ENCODE data around the gene ASPN. TPM values are rescaled to one million over a fixed set of nuclear protein-coding genes. Genes with fewer than 3 reads are reported as not detected.
"Not testable (repeated sequence)": the region's sequence is repeated elsewhere in the genome, so short reads cannot be mapped to it uniquely, and the experiment has no call there.

The ASPN gene
- total and polyA plus RNA-seq, 2 experiments from 2014 or later, result 5.3 to 6.3 TPM

GRCh38 chr9:92424340-92424739 lies 58.0 kb downstream of the ASPN start, which contains the start of gene OMD:
Gene OMD, minus strand, starts transcription at chr9:92424471. Its CDS starts 6,913 bp downstream, at chr9:92417558.
- 0 to 3% methylated on average over 1 of the region's 1 CpG for whole genome bisulfite sequencing, 2 experiments (ENCODE audit: low coverage in 1 of 2, low lambda C conversion rate in 2 of 2, missing lambda C conversion rate in 2 of 2)
- TF ChIP-seq EZH2 (IDR thresholded peaks at IDR 0.05; ENCODE audit: insufficient read depth, poor library complexity, severe bottlenecking) (no peak), EZH2phosphoT487 (IDR thresholded peaks at IDR 0.05; ENCODE audit: insufficient read depth, low read depth) (no peak)
- Histone ChIP-seq H3K79me2 (ENCODE audit: insufficient read depth) (no peaks in the 10 kb centered on the region), H4K20me1 (ENCODE audit: insufficient read depth) (no peaks in the 10 kb centered on the region), H3K9me2 (ENCODE audit: insufficient read depth) (no peaks in the 10 kb centered on the region), H3K9ac (peak within 1 kb of the TSS; percentile 40), H3K4me1 (ENCODE audit: insufficient read depth) (peaks cover 38% of the 10 kb centered on the region), H3K27ac (peak within 1 kb of the TSS; percentile 46), H3K36me3 (ENCODE audit: low read depth) (no peaks in the 10 kb centered on the region), H3F3A (ENCODE audit: insufficient read depth) (peaks cover 14% of the 10 kb centered on the region), H2AFZ (peak within 1 kb of the TSS; percentile 76), H3K4me3 (peak within 1 kb of the TSS; percentile 34; the same call in 1 of the 2 replicates), H3K27me3 (replicated peaks; ENCODE audit: insufficient read depth) (no peaks in the 10 kb centered on the region), H3K9me3 (ENCODE audit: low read depth) (no peaks in the 10 kb centered on the region), H3K4me2 (ENCODE audit: unreplicated experiment) (peak within 1 kb of the TSS; percentile 60)
- in situ Hi-C loops (cut with MboI), result no loop called here
- peak; percentile 22 for DNase-seq

- no peaks in the 10 kb centered on the region for H3K9me2 ChIP-seq (ENCODE audit: insufficient read depth)
- H3F3A ChIP-seq (ENCODE audit: insufficient read depth), result peaks cover 14% of the 10 kb centered on the region
- H3K4me3 ChIP-seq, result no peak overlapping the region
- 63 to 74% methylated on average over 2 of the region's 2 CpGs for WGBS, 2 experiments (ENCODE audit: low coverage in 1 of 2, low lambda C conversion rate in 2 of 2, missing lambda C conversion rate in 2 of 2)
- H3K27me3 ChIP-seq (replicated peaks; ENCODE audit: insufficient read depth), result no peaks in the 10 kb centered on the region
- TF ChIP-seq EZH2 (IDR thresholded peaks at IDR 0.05; ENCODE audit: insufficient read depth, poor library complexity, severe bottlenecking) (no peak), EZH2phosphoT487 (IDR thresholded peaks at IDR 0.05; ENCODE audit: insufficient read depth, low read depth) (no peak)
- no peak overlapping the region for H3K27ac ChIP-seq
- in situ Hi-C loops (cut with MboI), result no loop called here
- DNase-seq, result no peak
- no peaks in the 10 kb centered on the region for H3K36me3 ChIP-seq (ENCODE audit: low read depth)
- peaks cover 38% of the 10 kb centered on the region for H3K4me1 ChIP-seq (ENCODE audit: insufficient read depth)
- no peaks in the 10 kb centered on the region for H3K9me3 ChIP-seq (ENCODE audit: low read depth)
- H2AFZ ChIP-seq, result no peak overlapping the region
- H3K4me2 ChIP-seq (ENCODE audit: unreplicated experiment), result peak overlapping the region; percentile 60
- H3K79me2 ChIP-seq (ENCODE audit: insufficient read depth), result no peaks in the 10 kb centered on the region
- no peak overlapping the region for H3K9ac ChIP-seq
- H4K20me1 ChIP-seq (ENCODE audit: insufficient read depth), result no peaks in the 10 kb centered on the region
Measured at GRCh38 chr9:92423612-92424011, 58.7 kb downstream of the ASPN start.

- no peak overlapping the region for H2AFZ ChIP-seq
- WGBS, 2 experiments (ENCODE audit: low coverage in 1 of 2, low lambda C conversion rate in 2 of 2, missing lambda C conversion rate in 2 of 2), result 54 to 65% methylated on average over 2 of the region's 2 CpGs
- no peaks in the 10 kb centered on the region for H3K36me3 ChIP-seq (ENCODE audit: low read depth)
- H3K9ac ChIP-seq, result no peak overlapping the region
- H3K4me3 ChIP-seq, result no peak overlapping the region
- H3K4me2 ChIP-seq (ENCODE audit: unreplicated experiment), result no peak overlapping the region
- no peaks in the 10 kb centered on the region for H3K79me2 ChIP-seq (ENCODE audit: insufficient read depth)
- no peak for DNase-seq
- peaks cover 38% of the 10 kb centered on the region for H3K4me1 ChIP-seq (ENCODE audit: insufficient read depth)
- in situ Hi-C loops (cut with MboI), result no loop called here
- no peaks in the 10 kb centered on the region for H3K9me3 ChIP-seq (ENCODE audit: low read depth)
- H4K20me1 ChIP-seq (ENCODE audit: insufficient read depth), result no peaks in the 10 kb centered on the region
- no peaks in the 10 kb centered on the region for H3K9me2 ChIP-seq (ENCODE audit: insufficient read depth)
- H3K27ac ChIP-seq, result no peak overlapping the region
- H3F3A ChIP-seq (ENCODE audit: insufficient read depth), result peaks cover 14% of the 10 kb centered on the region
- no peak for TF ChIP-seq EZH2phosphoT487 (IDR thresholded peaks at IDR 0.05; ENCODE audit: insufficient read depth, low read depth)
- TF ChIP-seq EZH2 (IDR thresholded peaks at IDR 0.05; ENCODE audit: insufficient read depth, poor library complexity, severe bottlenecking), result no peak
- no peaks in the 10 kb centered on the region for H3K27me3 ChIP-seq (replicated peaks; ENCODE audit: insufficient read depth)
Measured at GRCh38 chr9:92422611-92423338, 59.5 kb downstream of the ASPN start.

DNA sequence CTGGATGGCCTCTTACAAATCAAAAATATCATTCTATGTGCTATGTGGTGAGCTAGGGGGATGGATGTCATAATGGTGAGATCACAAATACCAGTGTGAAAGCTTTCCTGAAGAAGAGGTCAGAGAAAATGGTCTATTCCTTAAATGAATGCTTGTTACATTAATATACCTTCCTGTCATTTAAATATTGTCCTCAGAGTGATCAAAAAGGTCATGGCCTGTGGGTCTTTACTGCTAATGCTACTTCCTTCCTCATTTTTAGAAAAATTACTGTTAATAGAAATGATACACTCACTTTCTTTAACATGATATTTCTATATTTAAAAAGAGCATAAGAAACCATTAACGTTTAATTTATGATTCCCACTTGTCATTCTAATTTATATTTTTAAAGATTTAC lies 67.7 kb downstream of the ASPN start:
- no peak overlapping the region for H2AFZ ChIP-seq
- no peak overlapping the region for H3K4me3 ChIP-seq
- in situ Hi-C loops (cut with MboI), result no loop called here
- peaks cover 17% of the 10 kb centered on the region; the same call in 1 of the 2 replicates for H3F3A ChIP-seq (ENCODE audit: insufficient read depth)
- H3K9ac ChIP-seq, result no peak overlapping the region
- H3K4me2 ChIP-seq (ENCODE audit: unreplicated experiment), result no peak overlapping the region
- no peaks in the 10 kb centered on the region for H3K36me3 ChIP-seq (ENCODE audit: low read depth)
- H3K9me2 ChIP-seq (ENCODE audit: insufficient read depth), result no peaks in the 10 kb centered on the region
- H3K79me2 ChIP-seq (ENCODE audit: insufficient read depth), result no peaks in the 10 kb centered on the region
- TF ChIP-seq EZH2phosphoT487 (IDR thresholded peaks at IDR 0.05; ENCODE audit: insufficient read depth, low read depth) (no peak), EZH2 (IDR thresholded peaks at IDR 0.05; ENCODE audit: insufficient read depth, poor library complexity, severe bottlenecking) (no peak)
- WGBS, 2 experiments (ENCODE audit: low coverage in 1 of 2, low lambda C conversion rate in 2 of 2, missing lambda C conversion rate in 2 of 2), result 94 to 100% methylated on average over 1 of the region's 1 CpG
- peaks cover 12% of the 10 kb centered on the region for H3K4me1 ChIP-seq (ENCODE audit: insufficient read depth)
- no peaks in the 10 kb centered on the region for H3K9me3 ChIP-seq (ENCODE audit: low read depth)
- no peaks in the 10 kb centered on the region for H4K20me1 ChIP-seq (ENCODE audit: insufficient read depth)
- DNase-seq, result no peak
- H3K27ac ChIP-seq, result no peak overlapping the region
- H3K27me3 ChIP-seq (replicated peaks; ENCODE audit: insufficient read depth), result no peaks in the 10 kb centered on the region

DNA sequence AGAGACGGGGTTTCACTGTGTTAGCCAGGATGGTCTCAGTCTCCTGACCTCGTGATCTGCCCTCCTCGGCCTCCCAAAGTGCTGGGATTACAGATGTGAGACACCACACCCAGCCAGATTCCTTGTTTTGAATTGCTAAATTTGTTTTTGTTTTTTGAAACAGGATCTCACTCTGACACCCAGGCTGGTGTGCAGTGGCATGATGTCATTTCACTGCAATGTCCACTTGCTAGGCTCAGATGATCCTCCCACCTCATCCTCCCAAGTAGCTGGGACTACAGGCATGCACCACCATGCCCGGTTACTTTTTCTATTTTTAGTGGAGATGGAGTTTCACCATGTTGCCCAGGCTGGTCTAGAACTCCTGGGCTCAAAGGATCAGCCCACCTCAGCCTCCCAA lies 71.1 kb downstream of the ASPN start:
- H3K79me2 ChIP-seq (ENCODE audit: insufficient read depth); H3K27me3 ChIP-seq (replicated peaks; ENCODE audit: insufficient read depth); H3K9me3 ChIP-seq (ENCODE audit: low read depth); H3K36me3 ChIP-seq (ENCODE audit: low read depth); H3K4me3 ChIP-seq; H3K4me2 ChIP-seq (ENCODE audit: unreplicated experiment); H4K20me1 ChIP-seq (ENCODE audit: insufficient read depth); H2AFZ ChIP-seq; DNase-seq; H3K9me2 ChIP-seq (ENCODE audit: insufficient read depth); H3K9ac ChIP-seq; H3K27ac ChIP-seq; in situ Hi-C loops (cut with MboI): not testable (repeated sequence)
- peaks cover 12% of the 10 kb centered on the region for H3K4me1 ChIP-seq (ENCODE audit: insufficient read depth)
- WGBS, 2 experiments (ENCODE audit: low coverage in 1 of 2, low lambda C conversion rate in 2 of 2, missing lambda C conversion rate in 2 of 2), result 25 to 26% methylated on average over 4 of the region's 4 CpGs
- H3F3A ChIP-seq (ENCODE audit: insufficient read depth), result peaks cover 17% of the 10 kb centered on the region; the same call in 1 of the 2 replicates

Measured in GM23248 (cell line).